NT2/D1 (cell line): Measurements from ENCODE around the gene NUBP2.

Experiments used
- SUZ12 ChIP-seq: IDR thresholded peaks from 2 replicates; pipeline ENCODE4 v1.6.1; 2011; ENCODE audit not compliant: insufficient read length, insufficient read depth; ENCODE audit errors: extremely low read depth
- YY1 ChIP-seq: IDR thresholded peaks from 2 replicates; pipeline ENCODE4 v1.6.1; 2011; ENCODE audit not compliant: insufficient read length, insufficient read depth
- ZNF274 ChIP-seq: IDR thresholded peaks from 2 replicates; pipeline ENCODE4 v1.6.1; 2011; ENCODE audit warnings: mild to moderate bottlenecking, low read depth, low read length

DNA sequence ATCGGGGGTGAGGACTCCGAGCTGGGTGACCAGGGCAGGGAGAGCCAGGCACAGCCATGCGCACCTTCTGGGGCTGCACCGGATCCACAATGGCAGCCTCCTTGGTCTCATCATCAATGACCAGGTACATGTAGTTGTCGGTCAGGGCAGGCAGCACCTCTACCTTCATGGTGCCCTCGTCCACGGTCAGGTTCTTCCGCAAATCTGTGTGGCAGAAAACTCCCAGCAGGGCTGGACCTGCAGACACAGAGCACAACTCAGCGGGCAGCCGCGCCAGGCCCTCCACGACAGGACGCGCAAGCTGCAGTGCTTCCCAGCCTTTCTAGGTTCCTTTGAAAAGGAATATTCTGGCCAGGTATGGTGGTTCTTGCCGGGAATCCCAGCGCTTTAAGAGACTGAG, 40.0 kb downstream of the NUBP2 start:
- TF ChIP-seq ZNF274 = no peak
- TF ChIP-seq YY1 = no peak
- no peak for TF ChIP-seq SUZ12
